Cardiac septum (tissue), 1 donor: ENCODE data around the gene B4GALNT4. TPM values are rescaled to one million over a fixed set of nuclear protein-coding genes. Genes with fewer than 3 reads are reported as not detected.

ENCODE experiments used
- total RNA-seq: library from RNA; stranded (reverse); fragmentation: NEBNext Ultra II Directional; extraction: Animal tissue kit (Norgen Biotek cat#: 25700); gene quantifications from one replicate; pipeline ENCODE4 v1.2.1, GENCODE V29; 2021
- donor health status: DM: no; HTN: no; CAD: no.

The B4GALNT4 gene
- total RNA-seq, 1 donor from 2014 or later: 0.24 TPM

Other genes with a start within 250 kb of the B4GALNT4 start
- gene SCGB1C1, start 176.4 kb upstream of the B4GALNT4 start, total RNA-seq: not detected
- 24.9 TPM for gene BET1L, start 162.1 kb upstream of the B4GALNT4 start, total RNA-seq
- gene RIC8A, start 161.8 kb upstream of the B4GALNT4 start, total RNA-seq: 63.4 TPM
- gene SIRT3, start 133.2 kb upstream of the B4GALNT4 start, total RNA-seq: 27.0 TPM
- 87.5 TPM for gene PSMD13, start 132.5 kb upstream of the B4GALNT4 start, total RNA-seq
- gene NLRP6, start 91.1 kb upstream of the B4GALNT4 start, total RNA-seq: 0.19 TPM
- 11.0 TPM for gene PGGHG, start 80.4 kb upstream of the B4GALNT4 start, total RNA-seq
- not detected for gene IFITM5, start 70.0 kb upstream of the B4GALNT4 start, total RNA-seq
- 215 TPM for gene IFITM2, start 61.7 kb upstream of the B4GALNT4 start, total RNA-seq
- gene IFITM1, start 55.5 kb upstream of the B4GALNT4 start, total RNA-seq: 123 TPM
- 260 TPM for gene IFITM3, start 48.6 kb upstream of the B4GALNT4 start, total RNA-seq
- 0.83 TPM for gene PKP3, start 24.7 kb downstream of the B4GALNT4 start, total RNA-seq
- 33.3 TPM for gene SIGIRR, start 45.5 kb downstream of the B4GALNT4 start, total RNA-seq
- gene ANO9, start 72.5 kb downstream of the B4GALNT4 start, total RNA-seq: 0.38 TPM
- 24.9 TPM for gene PTDSS2, start 80.8 kb downstream of the B4GALNT4 start, total RNA-seq
- 158 TPM for gene RNH1, start 137.7 kb downstream of the B4GALNT4 start, total RNA-seq
- 75.9 TPM for gene HRAS, start 166.1 kb downstream of the B4GALNT4 start, total RNA-seq
- gene LRRC56, start 168.0 kb downstream of the B4GALNT4 start, total RNA-seq: 0.38 TPM
- gene LMNTD2, start 191.2 kb downstream of the B4GALNT4 start, total RNA-seq: 0.40 TPM
- 2.6 TPM for gene RASSF7, start 191.5 kb downstream of the B4GALNT4 start, total RNA-seq
- gene PHRF1, start 207.0 kb downstream of the B4GALNT4 start, total RNA-seq: 20.9 TPM
- gene IRF7, start 246.5 kb downstream of the B4GALNT4 start, total RNA-seq: 9.7 TPM